H1 (cell line): ENCODE results near the gene SGPP2. TPM values are rescaled to one million over a fixed set of nuclear protein-coding genes. Genes with fewer than 3 reads are reported as not detected.

Source experiments
- CTCF ChIA-PET: fragments of 300-600 bp; sonication (Branson Sonifier 250); formaldehyde crosslinking; loops from one replicate; lab custom pipeline; 2021; ENCODE audit not compliant: partially characterized antibody; lab: Charles Lee
- POLR2A ChIA-PET: fragments of 300-600 bp; sonication (Branson Sonifier 250); formaldehyde crosslinking; loops from one replicate; lab custom pipeline; 2021; ENCODE audit warnings: inconsistent platforms; ENCODE audit not compliant: partially characterized antibody; lab: Charles Lee
- DNase-seq, 2 experiments: peaks; one replicate each; pipeline versions ENCODE4 v3.0.0 to v3.0.0-alpha.2; 2010 to 2022; ENCODE audit warnings: low spot score in 2 of 2, low read depth in 1 of 2, mixed read lengths in 1 of 2
- FAIRE-seq: peaks from 2 replicates; lab custom pipeline; 2011; peaks lifted over from hg19 to GRCh38; lab: Jason Lieb, UNC
- H2AFZ ChIP-seq: 2 replicates; pipeline ENCODE4 v1.8.1; 2012; ENCODE audit warnings: low read length, inconsistent platforms
- H2AK5ac ChIP-seq: 2 replicates; pipeline ENCODE4 v1.6.1; 2013; ENCODE audit warnings: low read depth, low read length
- H2BK120ac ChIP-seq: replicated peaks from 2 replicates; pipeline ENCODE3; 2013; ENCODE audit warnings: low read depth, low read length, inconsistent platforms
- H2BK12ac ChIP-seq: 2 replicates; pipeline ENCODE4 v1.6.1; 2013; ENCODE audit warnings: low read depth, low read length
- H2BK15ac ChIP-seq: 2 replicates; pipeline ENCODE4 v1.6.1; 2013; ENCODE audit warnings: low read length
- H2BK20ac ChIP-seq: 2 replicates; pipeline ENCODE4 v1.6.1; 2013; ENCODE audit warnings: low read length
- H2BK5ac ChIP-seq: 2 replicates; pipeline ENCODE4 v1.6.1; 2013; ENCODE audit warnings: low read depth, low read length
- H3K14ac ChIP-seq: 2 replicates; pipeline ENCODE4 v1.6.1; 2013; ENCODE audit warnings: inconsistent platforms; ENCODE audit not compliant: insufficient read length
- H3K18ac ChIP-seq: 2 replicates; pipeline ENCODE4 v1.6.1; 2013; ENCODE audit warnings: low read length; ENCODE audit errors: extremely low read depth
- H3K23ac ChIP-seq: 2 replicates; pipeline ENCODE4 v1.6.1; 2013; ENCODE audit warnings: inconsistent platforms; ENCODE audit not compliant: insufficient read length
- H3K23me2 ChIP-seq: 2 replicates; pipeline ENCODE4 v1.6.1; 2013; ENCODE audit warnings: low read depth, low read length
- H3K27ac ChIP-seq: 2 replicates; pipeline ENCODE4 v1.6.1; 2011; ENCODE audit warnings: low read depth, low read length, inconsistent platforms
- H3K27me3 ChIP-seq, 4 experiments: replicated peaks in 1 of 4; 1 replicate in 1 of 4; 2 replicates in 3 of 4; pipeline versions ENCODE4 v1.6.1 to v1.8.1; 2011 to 2013; ENCODE audit warnings: low read length in 3 of 4, mild to moderate bottlenecking in 3 of 4, inconsistent platforms in 2 of 4, mixed read lengths in 2 of 4, moderate library complexity in 1 of 4; ENCODE audit not compliant: control insufficient read depth in 3 of 4, insufficient read depth in 3 of 4; ENCODE audit errors: extremely low read depth in 1 of 4
- H3K36me3 ChIP-seq, 4 experiments: 2 replicates each; pipeline versions ENCODE4 v1.6.1 to v1.8.1; 2011 to 2013; ENCODE audit warnings: mild to moderate bottlenecking in 4 of 4, low read length in 3 of 4, moderate library complexity in 2 of 4, control low read depth in 1 of 4, inconsistent platforms in 1 of 4; ENCODE audit not compliant: insufficient read depth in 4 of 4, control insufficient read depth in 2 of 4
- H3K4ac ChIP-seq: replicated peaks from 2 replicates; pipeline ENCODE3; 2013; ENCODE audit warnings: low read length, low read depth, mixed read lengths, inconsistent platforms; ENCODE audit not compliant: insufficient read length
- H3K4me1 ChIP-seq, 4 experiments: replicated peaks in 1 of 4; 1 replicate in 1 of 4; 2 replicates in 3 of 4; pipeline versions ENCODE4 v1.6.1 to v1.8.1; 2011 to 2013; ENCODE audit warnings: low read length in 3 of 4, inconsistent platforms in 2 of 4, mixed read lengths in 1 of 4; ENCODE audit not compliant: insufficient read depth in 4 of 4, control insufficient read depth in 3 of 4
- H3K4me2 ChIP-seq, 2 experiments: 2 replicates each; pipeline versions ENCODE4 v1.6.1 to v1.8.1; 2011 to 2013; ENCODE audit warnings: low read depth in 2 of 2, low read length in 2 of 2, control low read depth in 1 of 2, inconsistent platforms in 1 of 2, mild to moderate bottlenecking in 1 of 2; ENCODE audit not compliant: insufficient read depth in 1 of 2
- H3K4me3 ChIP-seq, 4 experiments: fragments of 200-600, 300-600 bp in 1 of 4; sonication (generic), shearing (Covaris generic), sonication (Bioruptor Twin) in 1 of 4; 2 replicates each; pipeline versions ENCODE4 v1.5.1 to v1.8.1; 2011 to 2016; ENCODE audit warnings: low read length in 4 of 4, low read depth in 3 of 4, control low read depth in 2 of 4, inconsistent platforms in 2 of 4, mild to moderate bottlenecking in 2 of 4, mixed read lengths in 1 of 4, moderate library complexity in 1 of 4; ENCODE audit not compliant: insufficient read depth in 2 of 4; ENCODE audit errors: extremely low read depth in 1 of 4
- H3K56ac ChIP-seq: replicated peaks from 2 replicates; pipeline ENCODE3; 2013; ENCODE audit warnings: low read depth, mild to moderate bottlenecking, mixed read lengths, low read length, inconsistent platforms; ENCODE audit not compliant: insufficient read length
- H3K79me1 ChIP-seq: 2 replicates; pipeline ENCODE4 v1.6.1; 2013; ENCODE audit warnings: low read depth, low read length, control low read depth
- H3K79me2 ChIP-seq, 2 experiments: 2 replicates each; pipeline versions ENCODE4 v1.6.1 to v1.8.1; 2012 to 2013; ENCODE audit warnings: low read length in 2 of 2, mild to moderate bottlenecking in 2 of 2, inconsistent platforms in 1 of 2; ENCODE audit not compliant: insufficient read depth in 2 of 2, control insufficient read depth in 1 of 2
- H3K9ac ChIP-seq, 4 experiments: replicated peaks in 1 of 4; 1 replicate in 1 of 4; 2 replicates in 3 of 4; pipeline versions ENCODE4 v1.6.1 to v1.8.1; 2011 to 2013; ENCODE audit warnings: low read depth in 3 of 4, low read length in 3 of 4, control low read depth in 2 of 4, mild to moderate bottlenecking in 2 of 4, moderate library complexity in 2 of 4, inconsistent platforms in 1 of 4; ENCODE audit errors: extremely low read depth in 1 of 4
- H3K9me3 ChIP-seq, 2 experiments: 2 replicates each; pipeline versions ENCODE4 v1.6.1 to v1.8.1; 2012 to 2013; ENCODE audit warnings: mild to moderate bottlenecking in 2 of 2, moderate library complexity in 2 of 2, control low read depth in 1 of 2, inconsistent platforms in 1 of 2, low read depth in 1 of 2, low read length in 1 of 2, mixed read lengths in 1 of 2; ENCODE audit not compliant: insufficient read depth in 2 of 2
- H4K20me1 ChIP-seq, 2 experiments: replicated peaks in 1 of 2; 2 replicates each; pipeline versions ENCODE3 to v1.8.1; 2011 to 2013; ENCODE audit warnings: inconsistent platforms in 2 of 2, low read length in 2 of 2, mild to moderate bottlenecking in 1 of 2; ENCODE audit not compliant: insufficient read depth in 2 of 2, control insufficient read depth in 1 of 2
- H4K5ac ChIP-seq: 2 replicates; pipeline ENCODE4 v1.6.1; 2013; ENCODE audit warnings: low read length, low read depth, mixed read lengths, inconsistent platforms; ENCODE audit not compliant: insufficient read length
- H4K8ac ChIP-seq: 2 replicates; pipeline ENCODE4 v1.8.0; 2013; ENCODE audit warnings: mild to moderate bottlenecking, moderate library complexity, low read length, inconsistent platforms; ENCODE audit not compliant: insufficient read depth; ENCODE audit errors: extremely low read depth
- H4K91ac ChIP-seq: replicated peaks from 2 replicates; pipeline ENCODE3; 2013; ENCODE audit warnings: low read length, mixed read lengths, inconsistent platforms; ENCODE audit not compliant: insufficient read length
- ASH2L ChIP-seq: fragments of 200-600, 300-600 bp; sonication (generic); IDR thresholded peaks from one replicate; pipeline ENCODE4 v1.7.1; 2017; ENCODE audit warnings: low read length
- BRCA1 ChIP-seq: IDR thresholded peaks from 2 replicates; pipeline ENCODE4 v1.6.1; 2012; ENCODE audit warnings: low read depth, low read length, improper control_type of control experiment
- CHD1 ChIP-seq: IDR thresholded peaks from 2 replicates; pipeline ENCODE4 v1.6.1; 2012; ENCODE audit warnings: low read depth, low read length, improper control_type of control experiment
- NANOG ChIP-seq: IDR thresholded peaks from 2 replicates; pipeline ENCODE4 v1.6.1; 2011; ENCODE audit warnings: low read length, low read depth, mild to moderate bottlenecking, inconsistent platforms; ENCODE audit not compliant: insufficient read depth, poor library complexity, severe bottlenecking
- RNF2 ChIP-seq: fragments of 200-900, 300-1000 bp; sonication (generic); IDR thresholded peaks from 2 replicates; pipeline ENCODE4 v1.7.1; 2016; ENCODE audit warnings: borderline replicate concordance, low read depth, mild to moderate bottlenecking, antibody characterized with exemption, low read length; ENCODE audit not compliant: poor library complexity, severe bottlenecking; ENCODE audit errors: missing control alignments
- SIN3A ChIP-seq, 2 experiments: IDR thresholded peaks in 1 of 2; conservative IDR thresholded peaks in 1 of 2; 2 replicates each; pipeline ENCODE4 v1.6.1; 2011 to 2012; ENCODE audit warnings: low read length in 2 of 2, improper control_type of control experiment in 1 of 2, low read depth in 1 of 2, mild to moderate bottlenecking in 1 of 2
- SP1 ChIP-seq: IDR thresholded peaks from 2 replicates; pipeline ENCODE4 v1.6.1; 2011; ENCODE audit warnings: low read depth, low read length
- TAF7 ChIP-seq: optimal IDR thresholded peaks from 2 replicates; pipeline ENCODE3; 2011; ENCODE audit warnings: low read depth, mild to moderate bottlenecking, inconsistent platforms, low read length, moderate library complexity, borderline replicate concordance
- WGBS, 2 experiments: shearing (Covaris generic) in 1 of 2; methylation state at CpG; one replicate each; pipeline versions ENCODE4 v1.1.6 to v1.1.7; 2013 to 2015; ENCODE audit warnings: low lambda C conversion rate in 2 of 2, mixed read lengths in 2 of 2, inconsistent platforms in 1 of 2, low coverage in 1 of 2, missing lambda C conversion rate in 1 of 2; ENCODE audit not compliant: insufficient replicate concordance in 2 of 2, insufficient coverage in 1 of 2, insufficient read length in 1 of 2; ENCODE audit errors: extremely low coverage in 1 of 2, missing lambda C conversion rate in 1 of 2; 5-methylcytosine and 5-hydroxymethylcytosine counted together
- polyA plus RNA-seq, 7 experiments: library from polyadenylated mRNA; depleted of rRNA in 3 of 7; stranded (reverse) in 5 of 7; unstranded in 2 of 7; fragments of >200 nt in 5 of 7; fragments of 200-250 nt in 2 of 7; gene quantifications; 1 replicate in 5 of 7; 2 replicates in 1 of 7; 4 replicates in 1 of 7; pipeline versions ENCODE4 v1.2.1 to v1.2.3, GENCODE V29; 2011 to 2013; ENCODE audit warnings: missing spikeins in 2 of 7, mixed read lengths in 2 of 7
- total RNA-seq: library from RNA; stranded (reverse); fragmentation: NEBNext Ultra II Directional; extraction: Animal tissue kit (Norgen Biotek cat#: 25700); gene quantifications from 2 replicates; pipeline ENCODE4 v1.2.1, GENCODE V29; 2021
- TF ChIP-seq, protein P1 (sequence below): IDR thresholded peaks from 2 replicates; pipeline ENCODE4 v1.6.1; 2012; ENCODE audit warnings: inconsistent platforms
- TF ChIP-seq, protein P2 (sequence below): IDR thresholded peaks from 2 replicates; pipeline ENCODE4 v1.6.1; 2012; ENCODE audit warnings: low read length, inconsistent platforms

SGPP2 gene
- total and polyA plus RNA-seq, 2 of the 8 experiments (the other 6 are each of a cell fraction or from before 2014, with no cell fraction given), result 0.29 TPM; not detected in 1

- Histone ChIP-seq H3K23me2 (peaks cover 3% of the 10 kb centered on the region; the same call in 1 of the 2 replicates), H3K36me3 (peaks cover 0 to 4% (median 0%) of the 10 kb centered on the region in 4 experiments; a peak in 1 of 8 replicates), H3K79me1 (no peaks in the 10 kb centered on the region), H2BK20ac (no peak overlapping the region), H3K9ac (no peak overlapping the region), H3K4me2 (no peak overlapping the region), H4K5ac (no peak overlapping the region), H2BK5ac (no peak overlapping the region), H3K9me3 (no peaks in the 10 kb centered on the region), H3K27me3 (peaks cover 46 to 80% (median 75%) of the 10 kb centered on the region in 4 experiments), H2BK15ac (no peak overlapping the region), H2AK5ac (no peak overlapping the region), H3K4me1 (peaks cover 2 to 8% (median 5%) of the 10 kb centered on the region in 4 experiments; a peak in 5 of 7 replicates), H3K79me2 (no peaks in the 10 kb centered on the region), H3K56ac (no peak overlapping the region), H3K23ac (no peak overlapping the region), H2BK12ac (no peak overlapping the region), H3K4ac (no peak overlapping the region), H3K14ac (no peak overlapping the region), H4K91ac (no peak overlapping the region), H3K18ac (no peak overlapping the region), H4K8ac (no peak overlapping the region), H3K27ac (no peak overlapping the region), H4K20me1 (no peaks in the 10 kb centered on the region), H2AFZ (no peak overlapping the region), H3K4me3 (no peak overlapping the region), H2BK120ac (no peak overlapping the region)
- ChIA-PET CTCF (interaction anchor here (0.7 to 1.2 kb wide), 3 partner anchors 110 to 134 kb away, joined by 3 read pairs; no protein-coding TSS in a partner anchor), POLR2A (no interaction called here)
- DNase-seq (no peak), FAIRE-seq (no peak)
- WGBS, 2 experiments, result 66% methylated on average over 3 of the region's 3 CpGs; no CpG with 5 or more reads in 1 of the 2 experiments
- no peak for TF ChIP-seq NANOG
- TF ChIP-seq CHD1, result no peak
- no peak for TF ChIP-seq ASH2L
- no peak for TF ChIP-seq SP1
- TF ChIP-seq, protein P1, sequence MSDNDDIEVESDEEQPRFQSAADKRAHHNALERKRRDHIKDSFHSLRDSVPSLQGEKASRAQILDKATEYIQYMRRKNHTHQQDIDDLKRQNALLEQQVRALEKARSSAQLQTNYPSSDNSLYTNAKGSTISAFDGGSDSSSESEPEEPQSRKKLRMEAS, result no peak
- TF ChIP-seq RNF2, result no peak
- no peak for TF ChIP-seq TAF7
- TF ChIP-seq, protein P2, sequence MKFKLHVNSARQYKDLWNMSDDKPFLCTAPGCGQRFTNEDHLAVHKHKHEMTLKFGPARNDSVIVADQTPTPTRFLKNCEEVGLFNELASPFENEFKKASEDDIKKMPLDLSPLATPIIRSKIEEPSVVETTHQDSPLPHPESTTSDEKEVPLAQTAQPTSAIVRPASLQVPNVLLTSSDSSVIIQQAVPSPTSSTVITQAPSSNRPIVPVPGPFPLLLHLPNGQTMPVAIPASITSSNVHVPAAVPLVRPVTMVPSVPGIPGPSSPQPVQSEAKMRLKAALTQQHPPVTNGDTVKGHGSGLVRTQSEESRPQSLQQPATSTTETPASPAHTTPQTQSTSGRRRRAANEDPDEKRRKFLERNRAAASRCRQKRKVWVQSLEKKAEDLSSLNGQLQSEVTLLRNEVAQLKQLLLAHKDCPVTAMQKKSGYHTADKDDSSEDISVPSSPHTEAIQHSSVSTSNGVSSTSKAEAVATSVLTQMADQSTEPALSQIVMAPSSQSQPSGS, result no peak
- TF ChIP-seq BRCA1, result no peak
- TF ChIP-seq SIN3A (conservative IDR thresholded peaks at IDR 0.05 in 1 of 2, IDR thresholded peaks at IDR 0.05 in 1 of 2; ENCODE audit: low read depth in 1 of 2, low read length in 2 of 2), result no peak
Measured at GRCh38 chr2:222427646-222428301, 3.4 kb downstream of the SGPP2 start.
